Gastrocnemius medialis (tissue), 4 donors: Measurements from ENCODE around the gene TNS3. TPM values are rescaled to one million over a fixed set of nuclear protein-coding genes. Genes with fewer than 3 reads are reported as not detected.

ENCODE experiments used
- ATAC-seq, 2 donors: fragments of 150-250 bp; one replicate each; pipeline ENCODE4 v1.9.1; 2016
- DNase-seq, 2 donors: peaks; one replicate each; pipeline ENCODE4 v3.0.0-alpha.2; 2019
- H3K27ac ChIP-seq, 4 donors: fragments of 200-600 bp; sonication (generic); 1 replicate in 1 of 4; 2 replicates in 3 of 4; pipeline ENCODE4 v1.5.1; 2016 to 2018; ENCODE audit warnings: mild to moderate bottlenecking in 2 of 4, moderate library complexity in 1 of 4
- H3K27me3 ChIP-seq, 3 donors: fragments of 200-600 bp; sonication (generic) in 2 of 3; 1 replicate in 1 of 3; 2 replicates in 2 of 3; pipeline versions ENCODE4 v1.5.1 to v1.6.0; 2016 to 2019; ENCODE audit warnings: mild to moderate bottlenecking in 1 of 3, moderate library complexity in 1 of 3
- H3K36me3 ChIP-seq, 2 donors: fragments of 200-600 bp; sonication (generic) in 1 of 2; one replicate each; pipeline ENCODE4 v1.5.1; 2017 to 2018
- H3K4me1 ChIP-seq, 2 donors: fragments of 200-600 bp; sonication (generic) in 1 of 2; one replicate each; pipeline ENCODE4 v1.5.1; 2016 to 2017; ENCODE audit warnings: mild to moderate bottlenecking in 2 of 2
- H3K4me3 ChIP-seq, 4 donors: fragments of 200-600 bp; sonication (generic) in 3 of 4; 1 replicate in 1 of 4; 2 replicates in 3 of 4; pipeline ENCODE4 v1.5.1; 2016 to 2019; ENCODE audit warnings: mild to moderate bottlenecking in 2 of 4
- H3K9me3 ChIP-seq, 3 donors: fragments of 200-600 bp; sonication (generic) in 2 of 3; 1 replicate in 1 of 3; 2 replicates in 2 of 3; pipeline ENCODE4 v1.5.1; 2016 to 2019
- CTCF ChIP-seq, 5 experiments: fragments of 450-650 bp in 3 of 5; fragments of 200-600 bp in 2 of 5; sonication (generic) in 2 of 5; IDR thresholded peaks in 4 of 5; conservative IDR thresholded peaks in 1 of 5; 1 replicate in 4 of 5; 2 replicates in 1 of 5; pipeline ENCODE4 v1.5.1; 2016 to 2019; ENCODE audit warnings: antibody characterized with exemption in 5 of 5, mild to moderate bottlenecking in 3 of 5, moderate library complexity in 3 of 5
- POLR2A ChIP-seq, 2 donors: fragments of 450-650 bp; IDR thresholded peaks; one replicate each; pipeline ENCODE4 v1.6.1; 2017; ENCODE audit warnings: antibody characterized with exemption in 2 of 2, mild to moderate bottlenecking in 2 of 2, moderate library complexity in 2 of 2
- in situ Hi-C, 4 donors: fragments of 200-750 bp; cut with MboI; loops; one replicate each; pipeline versions ENCODE4 v1.15.0 to v1.8.0; 2017; ENCODE audit warnings: low sequenced_read_pairs in 4 of 4
- intact Hi-C: fragments of 100-400 bp; cut with DNase I; formaldehyde crosslinking; loops from one replicate; pipeline ENCODE4 v1.15.1; 2023; ENCODE audit warnings: low total_unique reads
- total RNA-seq, 4 donors: library from RNA; depleted of rRNA; stranded (reverse); fragments of >200 nt; gene quantifications; one replicate each; pipeline versions ENCODE4 v1.1.0 to v1.2.3, GENCODE V29; 2016

TNS3 gene
- total RNA-seq, 4 donors from 2014 or later, result 39.4 to 64.3 (median 50.5) TPM

GRCh38 chr7:47508389-47509380 lies 73.2 kb downstream of the TNS3 start:
- no peak for ATAC-seq

DNA sequence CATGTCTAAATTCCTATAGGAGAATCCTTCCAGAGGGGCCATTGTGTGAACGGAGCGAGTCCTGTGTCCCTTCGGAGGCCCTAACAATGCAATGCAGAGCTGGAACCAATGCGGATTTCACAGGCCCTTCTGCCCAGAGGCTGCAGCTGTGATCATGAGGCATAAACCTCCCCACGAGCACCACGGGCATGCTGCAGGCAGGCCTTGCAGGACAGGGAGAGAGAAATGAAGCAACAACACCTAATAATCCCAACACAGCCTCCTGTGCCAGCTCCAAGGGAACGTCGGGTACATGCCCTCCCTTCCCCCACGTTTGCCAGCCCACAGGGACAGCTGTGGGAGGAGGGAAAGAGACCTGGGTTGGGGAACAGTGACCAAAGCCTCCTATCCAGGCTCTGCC lies 74.4 kb downstream of the TNS3 start:
- H3K4me3 ChIP-seq, result no peak overlapping the region
- peaks cover 22 to 30% of the 10 kb centered on the region in 2 donors for H3K4me1 ChIP-seq
- in situ Hi-C loops, result no loop called here

More at GRCh38 chr7:47508389-47509380, 73.2 kb downstream of the TNS3 start:
- intact Hi-C loops (loop anchor here (5.0 kb wide), 1 partner anchor 74 kb away; the partner anchor contains the start of gene TNS3), in situ Hi-C loops (no loop called here)
- Histone ChIP-seq H3K4me1 (peaks cover 21 to 34% of the 10 kb centered on the region in 2 donors), H3K9me3 (no peaks in the 10 kb centered on the region), H3K4me3 (no peak overlapping the region), H3K36me3 (no peaks in the 10 kb centered on the region), H3K27ac (no peak overlapping the region), H3K27me3 (no peaks in the 10 kb centered on the region)
- no peak for DNase-seq
- TF ChIP-seq CTCF (IDR thresholded peaks at IDR 0.05 in 4 of 5, conservative IDR thresholded peaks at IDR 0.05 in 1 of 5) (no peak), POLR2A (IDR thresholded peaks at IDR 0.05) (no peak)

GRCh38 chr7:47506382-47507339 lies 75.2 kb downstream of the TNS3 start:
- no peak for DNase-seq
- no peak overlapping the region for H3K4me3 ChIP-seq
- H3K27me3 ChIP-seq, result no peaks in the 10 kb centered on the region
- intact Hi-C loops, result loop anchor here (1.0 to 5.0 kb wide), 2 partner anchors 21 to 76 kb away; partner anchors contain the start of gene TNS3
- peaks cover 22 to 27% of the 10 kb centered on the region in 2 donors for H3K4me1 ChIP-seq
- ATAC-seq, result peak; percentile 15 to 18
- H3K9me3 ChIP-seq, result no peaks in the 10 kb centered on the region
- in situ Hi-C loops, result no loop called here
- TF ChIP-seq CTCF (IDR thresholded peaks at IDR 0.05 in 4 of 5, conservative IDR thresholded peaks at IDR 0.05 in 1 of 5) (no peak), POLR2A (IDR thresholded peaks at IDR 0.05) (no peak)
- H3K36me3 ChIP-seq, result no peaks in the 10 kb centered on the region
- H3K27ac ChIP-seq, result peak overlapping the region; percentile 57 to 68 (median 64)

More for the DNA sequence above, 74.4 kb downstream of the TNS3 start:
- intact Hi-C loops, result loop anchor here (1.0 to 5.0 kb wide), 2 partner anchors 22 to 75 kb away; partner anchors contain the start of gene TNS3
- H3K27ac ChIP-seq, result peak overlapping the region; percentile 57 to 68 (median 64)
- H3K36me3 ChIP-seq, result no peaks in the 10 kb centered on the region
- ATAC-seq (peak; percentile 82 to 90), DNase-seq (peak; percentile 54 to 74)
- no peaks in the 10 kb centered on the region for H3K27me3 ChIP-seq
- TF ChIP-seq CTCF (IDR thresholded peaks at IDR 0.05 in 4 of 5, conservative IDR thresholded peaks at IDR 0.05 in 1 of 5) (no peak), POLR2A (IDR thresholded peaks at IDR 0.05) (peak in 1 of 2 donors; percentile 14)
- H3K9me3 ChIP-seq, result no peaks in the 10 kb centered on the region

GRCh38 chr7:47505312-47506007 lies 76.5 kb downstream of the TNS3 start:
- in situ Hi-C loops, result no loop called here
- peaks cover 22 to 26% of the 10 kb centered on the region in 2 donors for H3K4me1 ChIP-seq

More at GRCh38 chr7:47505312-47506007, 76.5 kb downstream of the TNS3 start:
- Histone ChIP-seq H3K4me3 (no peak overlapping the region), H3K27ac (no peak overlapping the region), H3K9me3 (no peaks in the 10 kb centered on the region), H3K27me3 (no peaks in the 10 kb centered on the region), H3K36me3 (no peaks in the 10 kb centered on the region)
- intact Hi-C loops, result loop anchor here (5.0 kb wide), 1 partner anchor 77 kb away; the partner anchor contains the start of gene TNS3
- DNase-seq, result no peak
- TF ChIP-seq CTCF (IDR thresholded peaks at IDR 0.05 in 4 of 5, conservative IDR thresholded peaks at IDR 0.05 in 1 of 5) (no peak), POLR2A (IDR thresholded peaks at IDR 0.05) (no peak)
- ATAC-seq, result no peak
